D721Med (cell line): Measurements from ENCODE around the gene TMEM141.

ENCODE experiments used
- DNase-seq: peaks from one replicate; pipeline ENCODE4 v3.0.0; 2011; ENCODE audit warnings: low spot score; ENCODE audit not compliant: insufficient read length
- FAIRE-seq: peaks from 2 replicates; lab custom pipeline; 2011; peaks lifted over from hg19 to GRCh38; lab: Jason Lieb, UNC
- TF ChIP-seq, protein P1 (sequence below): IDR thresholded peaks from 2 replicates; pipeline ENCODE4 v1.5.1; 2012; ENCODE audit warnings: mild to moderate bottlenecking, control low read depth; ENCODE audit not compliant: insufficient read depth; ENCODE audit errors: missing control alignments

Gene TMEM141

DNA sequence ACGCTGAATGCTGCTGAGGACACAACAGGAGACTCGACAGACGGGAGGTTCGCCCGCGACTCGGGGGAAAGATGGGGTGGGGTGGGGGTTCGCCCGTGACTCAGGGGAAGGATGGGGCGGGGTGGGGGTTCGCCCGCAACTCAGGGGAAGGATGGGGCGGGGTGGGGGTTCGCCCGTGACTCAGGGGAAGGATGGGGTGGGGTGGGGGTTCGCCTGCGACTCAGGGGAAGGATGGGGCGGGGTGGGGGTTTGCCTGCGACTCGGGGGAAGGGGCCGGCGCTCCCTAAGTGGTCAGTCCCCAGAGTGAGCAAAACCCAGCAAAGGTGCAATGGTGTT lies 45.0 kb upstream of the TMEM141 start:
- DNase-seq (no peak), FAIRE-seq (no peak)
- TF ChIP-seq, protein P1, sequence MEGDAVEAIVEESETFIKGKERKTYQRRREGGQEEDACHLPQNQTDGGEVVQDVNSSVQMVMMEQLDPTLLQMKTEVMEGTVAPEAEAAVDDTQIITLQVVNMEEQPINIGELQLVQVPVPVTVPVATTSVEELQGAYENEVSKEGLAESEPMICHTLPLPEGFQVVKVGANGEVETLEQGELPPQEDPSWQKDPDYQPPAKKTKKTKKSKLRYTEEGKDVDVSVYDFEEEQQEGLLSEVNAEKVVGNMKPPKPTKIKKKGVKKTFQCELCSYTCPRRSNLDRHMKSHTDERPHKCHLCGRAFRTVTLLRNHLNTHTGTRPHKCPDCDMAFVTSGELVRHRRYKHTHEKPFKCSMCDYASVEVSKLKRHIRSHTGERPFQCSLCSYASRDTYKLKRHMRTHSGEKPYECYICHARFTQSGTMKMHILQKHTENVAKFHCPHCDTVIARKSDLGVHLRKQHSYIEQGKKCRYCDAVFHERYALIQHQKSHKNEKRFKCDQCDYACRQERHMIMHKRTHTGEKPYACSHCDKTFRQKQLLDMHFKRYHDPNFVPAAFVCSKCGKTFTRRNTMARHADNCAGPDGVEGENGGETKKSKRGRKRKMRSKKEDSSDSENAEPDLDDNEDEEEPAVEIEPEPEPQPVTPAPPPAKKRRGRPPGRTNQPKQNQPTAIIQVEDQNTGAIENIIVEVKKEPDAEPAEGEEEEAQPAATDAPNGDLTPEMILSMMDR = no peak

DNA sequence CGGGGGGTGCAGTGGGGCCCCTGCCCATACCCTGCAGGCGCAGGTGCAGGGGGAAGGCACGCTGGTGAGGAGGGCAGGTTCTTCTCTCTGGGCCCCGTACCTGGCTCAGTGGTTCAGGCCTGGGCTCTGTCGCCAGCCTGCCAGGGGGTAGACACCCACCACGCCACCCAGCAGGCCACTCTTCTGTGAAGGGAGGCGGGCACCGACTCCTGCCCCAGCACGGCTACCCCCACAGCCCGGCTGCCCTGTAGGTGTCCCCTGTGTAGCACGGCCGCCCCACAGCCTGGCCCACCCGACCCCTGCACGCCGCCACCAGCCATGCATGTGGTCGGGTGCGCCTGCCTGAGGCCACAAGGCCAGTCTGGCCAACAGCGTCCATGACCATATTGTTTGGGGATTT lies 44.5 kb upstream of the TMEM141 start:
- TF ChIP-seq, protein P1 = no peak
- no peak for DNase-seq
- no peak for FAIRE-seq

DNA sequence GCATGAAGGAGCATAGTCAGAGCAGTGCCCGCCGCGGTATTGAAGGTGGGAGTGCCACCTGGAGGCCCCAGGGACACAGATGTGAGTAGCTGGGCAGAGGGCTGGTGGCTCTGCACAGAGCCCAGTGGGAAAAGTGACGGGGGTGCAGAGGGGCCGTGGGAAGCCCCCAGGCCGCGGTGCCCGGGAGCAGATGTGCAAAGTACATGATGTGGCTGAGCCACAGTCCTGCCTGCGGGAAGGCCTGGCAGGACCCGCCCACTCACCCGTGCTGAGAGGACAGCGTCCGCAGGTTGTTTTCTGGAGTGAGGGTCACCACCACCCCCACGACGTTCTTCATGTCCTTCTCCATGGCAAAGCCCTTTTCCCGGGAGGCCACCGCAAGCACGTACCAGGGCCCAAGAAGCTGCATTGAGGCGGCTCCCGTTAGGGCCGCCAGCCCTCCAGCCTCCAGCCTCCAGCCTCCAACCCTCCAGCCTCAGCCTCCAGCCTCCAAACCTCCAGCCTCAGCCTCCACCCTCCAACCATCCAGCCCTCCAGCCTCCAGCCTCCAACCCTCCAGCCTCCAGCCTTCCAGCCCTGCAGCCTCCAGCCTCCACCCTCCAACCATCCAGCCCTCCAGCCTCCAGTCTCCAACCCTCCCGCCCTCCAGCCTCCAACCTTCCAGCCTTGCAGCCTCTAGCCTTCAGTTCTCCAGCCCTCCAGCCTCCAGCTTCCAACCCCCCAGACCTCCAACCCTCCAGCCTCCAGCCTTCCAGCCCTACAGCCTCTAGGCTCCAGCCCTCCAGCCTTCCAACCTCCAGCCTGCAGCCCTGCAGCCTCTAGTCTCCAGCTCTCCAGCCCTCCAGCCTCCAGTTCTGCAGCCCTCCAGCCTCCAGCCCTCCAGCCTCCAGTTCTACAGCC lies 43.7 kb upstream of the TMEM141 start:
- DNase-seq (no peak), FAIRE-seq (no peak)
- TF ChIP-seq, protein P1 = no peak

DNA sequence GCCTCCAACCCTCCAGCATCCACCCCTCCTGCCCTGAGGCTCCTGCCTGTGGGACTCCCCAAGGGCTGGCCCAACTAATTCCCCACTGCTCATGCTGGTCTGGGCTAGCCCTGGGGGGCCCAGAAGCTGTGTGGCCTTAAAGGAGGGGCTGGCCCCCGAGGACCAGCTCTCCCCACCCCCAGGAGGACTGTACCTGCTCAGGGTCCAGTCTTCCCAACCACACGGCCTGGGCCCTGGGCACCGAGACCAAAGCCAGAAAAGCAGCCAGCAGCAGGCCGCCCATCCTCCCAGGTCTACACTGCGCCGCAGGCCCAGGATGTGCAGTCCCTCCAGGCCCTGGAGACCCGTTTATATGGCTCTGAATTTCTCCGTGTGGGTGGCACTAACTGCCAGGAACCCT lies 42.9 kb upstream of the TMEM141 start, which contains the start of gene LCN6:
Gene LCN6, minus strand, starts transcription at position 325 of the 400 bp plus-strand sequence. Its CDS starts 42 bp downstream, at position 283.
- TF ChIP-seq, protein P1 = no peak
- FAIRE-seq = no peak

DNA sequence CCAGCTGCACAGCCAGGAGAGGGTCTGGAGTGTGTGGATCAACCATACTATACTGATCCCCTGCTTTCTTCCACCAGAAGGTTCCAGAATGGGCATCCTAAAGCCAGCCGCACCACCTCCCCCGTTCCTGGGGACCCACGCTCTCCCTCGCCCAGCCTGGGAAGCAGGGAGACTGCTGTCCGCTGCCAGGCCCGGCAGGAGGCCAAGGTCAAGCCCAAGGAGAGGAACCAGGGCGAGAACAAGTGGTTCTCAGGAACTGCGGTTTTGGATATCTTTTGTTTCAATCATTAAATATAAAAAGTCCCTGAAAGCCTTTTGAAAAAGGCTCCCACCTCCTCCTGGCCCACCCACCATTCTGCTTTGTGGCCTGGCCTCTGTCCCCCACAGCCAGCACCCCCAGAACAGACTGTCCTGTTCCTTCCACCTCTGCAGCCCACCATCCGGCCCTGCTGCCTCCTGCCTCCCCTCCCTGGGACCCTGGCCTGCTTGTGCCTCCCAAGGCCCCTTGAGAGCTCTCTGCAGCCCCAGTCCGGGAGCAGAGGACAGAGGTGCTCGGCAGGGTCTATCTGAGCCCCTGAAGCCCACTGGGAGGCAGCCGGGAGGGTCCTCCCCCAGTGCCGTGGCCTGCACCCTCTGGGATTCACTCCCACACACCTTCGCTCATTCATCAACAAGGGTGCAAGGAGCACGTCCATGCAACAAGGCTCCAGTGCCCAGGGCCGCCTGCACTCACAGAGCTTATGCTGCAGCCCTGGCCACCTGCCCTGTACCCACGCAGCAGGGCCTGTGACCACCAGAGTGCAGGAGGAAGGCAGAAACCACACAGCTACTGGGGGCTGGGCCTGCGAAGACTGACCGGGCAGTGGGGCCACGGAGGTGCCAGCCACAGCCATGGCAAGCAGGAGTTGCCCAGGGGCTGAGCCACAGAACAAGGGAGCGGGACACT lies 42.2 kb upstream of the TMEM141 start:
- DNase-seq (no peak), FAIRE-seq (no peak)
- TF ChIP-seq, protein P1 = no peak

More for the DNA sequence above, 42.9 kb upstream of the TMEM141 start, which contains the start of gene LCN6:
- no peak for DNase-seq

DNA sequence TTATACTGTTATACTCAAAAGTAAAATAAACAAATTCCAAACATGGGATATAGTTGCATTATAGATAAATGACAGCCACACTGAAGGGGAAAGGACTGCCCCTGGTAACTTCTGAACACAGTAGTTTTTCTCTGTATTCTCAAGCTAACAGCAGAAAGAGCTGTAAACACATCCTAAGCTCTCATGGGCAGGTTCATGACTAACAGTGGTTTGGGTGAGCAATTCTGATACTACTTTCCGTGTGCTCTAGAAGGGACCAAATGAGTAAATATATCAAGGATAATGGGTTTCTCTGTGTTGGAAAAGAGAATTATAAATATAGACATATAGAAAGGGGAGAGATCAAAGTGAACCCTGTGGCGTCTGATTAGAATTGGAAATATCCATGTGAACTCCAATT lies 40.6 kb upstream of the TMEM141 start:
- FAIRE-seq = no peak
- no peak for DNase-seq
- TF ChIP-seq, protein P1 = no peak
